ENCODE results near the gene TBC1D5.
A peak's percentile ranks its signal among the peaks of the same experiment; 100 is the strongest.
"Not testable (repeated sequence)": the region's sequence is repeated elsewhere in the genome, so short reads cannot be mapped to it uniquely, and the experiment has no call there.

TBC1D5 gene, protein sequence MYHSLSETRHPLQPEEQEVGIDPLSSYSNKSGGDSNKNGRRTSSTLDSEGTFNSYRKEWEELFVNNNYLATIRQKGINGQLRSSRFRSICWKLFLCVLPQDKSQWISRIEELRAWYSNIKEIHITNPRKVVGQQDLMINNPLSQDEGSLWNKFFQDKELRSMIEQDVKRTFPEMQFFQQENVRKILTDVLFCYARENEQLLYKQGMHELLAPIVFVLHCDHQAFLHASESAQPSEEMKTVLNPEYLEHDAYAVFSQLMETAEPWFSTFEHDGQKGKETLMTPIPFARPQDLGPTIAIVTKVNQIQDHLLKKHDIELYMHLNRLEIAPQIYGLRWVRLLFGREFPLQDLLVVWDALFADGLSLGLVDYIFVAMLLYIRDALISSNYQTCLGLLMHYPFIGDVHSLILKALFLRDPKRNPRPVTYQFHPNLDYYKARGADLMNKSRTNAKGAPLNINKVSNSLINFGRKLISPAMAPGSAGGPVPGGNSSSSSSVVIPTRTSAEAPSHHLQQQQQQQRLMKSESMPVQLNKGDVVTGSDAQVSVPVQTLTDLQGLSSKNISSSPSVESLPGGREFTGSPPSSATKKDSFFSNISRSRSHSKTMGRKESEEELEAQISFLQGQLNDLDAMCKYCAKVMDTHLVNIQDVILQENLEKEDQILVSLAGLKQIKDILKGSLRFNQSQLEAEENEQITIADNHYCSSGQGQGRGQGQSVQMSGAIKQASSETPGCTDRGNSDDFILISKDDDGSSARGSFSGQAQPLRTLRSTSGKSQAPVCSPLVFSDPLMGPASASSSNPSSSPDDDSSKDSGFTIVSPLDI

DNA sequence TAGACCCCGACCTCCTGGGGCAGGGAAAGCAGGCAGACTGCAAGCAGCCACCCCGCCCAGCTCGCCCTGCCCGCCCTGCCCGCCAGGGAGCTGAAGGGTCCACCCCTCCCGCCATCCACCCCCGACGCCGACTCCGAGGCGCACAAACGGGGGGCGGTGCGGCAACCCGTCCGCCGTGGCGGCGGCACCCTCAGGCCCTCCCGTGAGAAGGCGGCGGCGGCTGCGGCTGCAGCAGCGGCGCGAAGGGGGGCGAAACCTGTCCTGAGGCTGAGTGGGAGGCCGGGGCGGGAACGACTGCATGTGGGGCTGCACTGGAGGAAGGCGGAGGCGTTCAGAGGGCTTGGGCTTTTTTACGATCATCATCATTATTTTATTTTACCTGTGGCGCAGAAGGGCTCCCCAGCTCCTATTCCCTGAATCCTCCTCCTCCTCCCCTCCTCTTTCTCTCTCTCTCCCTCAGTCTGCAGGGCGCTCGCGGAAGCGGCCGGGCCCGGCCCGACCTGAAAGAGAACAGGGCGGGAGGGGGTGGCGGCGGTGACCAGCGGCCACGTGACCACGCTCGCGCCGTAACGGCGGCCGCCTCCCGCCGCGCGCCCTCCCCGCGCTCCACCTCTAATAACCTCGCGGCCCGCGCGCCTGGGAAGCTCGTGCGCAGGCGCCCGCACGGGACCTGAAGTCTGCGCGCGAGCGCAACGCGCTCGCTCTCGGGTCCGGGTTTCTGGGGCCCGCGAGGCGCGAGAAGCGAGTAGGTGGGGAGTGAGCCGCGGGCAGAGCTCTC lies at the start of gene TBC1D5:
Gene TBC1D5 (minus strand): TSS at position 530 of the 778 bp plus-strand sequence. CDS start 234,061 bp downstream, outside the sequence.
- peak within 1 kb of the TSS; percentile 49 for H3K4me3 ChIP-seq (ENCODE audit: low read depth, low read length)

DNA sequence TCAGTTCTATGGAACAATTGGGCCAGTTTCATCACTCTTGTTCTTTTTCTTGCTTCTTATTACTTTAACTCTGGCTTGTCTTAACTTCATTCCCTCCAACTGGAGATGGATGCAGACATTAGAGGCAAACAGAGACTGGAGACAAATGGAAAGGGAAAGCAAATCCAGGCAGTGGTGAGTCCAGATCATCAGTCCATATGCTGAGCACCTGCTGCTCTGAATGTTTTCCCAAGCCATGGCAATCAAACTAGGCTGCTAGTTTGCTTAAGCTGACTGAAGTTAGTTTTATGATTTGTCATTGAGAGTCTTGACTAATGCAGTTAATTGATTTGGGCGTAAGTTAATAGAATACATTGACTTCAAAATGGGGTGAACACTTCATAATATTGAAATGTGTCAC lies 41.0 kb upstream of the TBC1D5 start:
- H3K4me3 ChIP-seq (ENCODE audit: low read depth, low read length) = no peak overlapping the region

DNA sequence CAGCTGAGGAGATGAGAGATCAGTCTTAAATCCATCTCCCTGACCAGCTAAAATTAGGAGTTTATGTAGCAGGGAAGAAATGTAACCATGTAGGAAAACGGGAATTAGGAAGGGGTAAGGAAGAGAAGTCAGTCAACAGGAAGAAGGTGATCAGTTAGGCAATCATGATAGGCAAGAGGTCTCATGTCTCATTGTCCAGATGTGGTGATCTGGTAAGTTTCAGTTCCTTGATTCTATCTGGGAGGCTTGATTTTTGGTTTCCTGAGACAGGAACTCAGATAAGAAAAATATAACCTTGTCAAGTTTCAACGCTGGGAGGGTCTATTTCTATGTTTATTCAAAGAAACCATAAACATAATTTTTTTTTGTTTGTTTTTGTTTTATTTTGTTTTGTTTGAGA lies 40.3 kb upstream of the TBC1D5 start:
- no peak overlapping the region for H3K4me3 ChIP-seq (ENCODE audit: low read depth, low read length)

DNA sequence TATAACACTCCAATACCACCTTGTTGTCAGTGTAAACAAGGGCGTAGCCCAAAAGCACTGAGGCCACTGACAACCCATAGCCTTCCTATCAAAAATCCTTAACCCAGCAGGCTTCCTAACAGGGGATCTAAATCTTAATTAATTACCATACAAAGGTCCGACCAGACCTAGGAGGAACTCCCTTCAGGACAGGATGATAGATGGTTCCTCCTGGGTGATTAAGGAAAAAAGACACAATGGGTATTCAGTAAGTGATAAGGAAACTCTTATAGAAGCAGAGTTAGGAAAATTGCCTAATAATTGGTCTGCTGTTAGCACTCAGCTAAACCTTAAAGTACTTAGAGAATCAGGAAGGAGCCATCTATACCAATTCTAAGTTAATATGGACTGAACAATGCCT lies 37.9 kb upstream of the TBC1D5 start:
- not testable (repeated sequence) for H3K4me3 ChIP-seq (ENCODE audit: low read depth, low read length)

DNA sequence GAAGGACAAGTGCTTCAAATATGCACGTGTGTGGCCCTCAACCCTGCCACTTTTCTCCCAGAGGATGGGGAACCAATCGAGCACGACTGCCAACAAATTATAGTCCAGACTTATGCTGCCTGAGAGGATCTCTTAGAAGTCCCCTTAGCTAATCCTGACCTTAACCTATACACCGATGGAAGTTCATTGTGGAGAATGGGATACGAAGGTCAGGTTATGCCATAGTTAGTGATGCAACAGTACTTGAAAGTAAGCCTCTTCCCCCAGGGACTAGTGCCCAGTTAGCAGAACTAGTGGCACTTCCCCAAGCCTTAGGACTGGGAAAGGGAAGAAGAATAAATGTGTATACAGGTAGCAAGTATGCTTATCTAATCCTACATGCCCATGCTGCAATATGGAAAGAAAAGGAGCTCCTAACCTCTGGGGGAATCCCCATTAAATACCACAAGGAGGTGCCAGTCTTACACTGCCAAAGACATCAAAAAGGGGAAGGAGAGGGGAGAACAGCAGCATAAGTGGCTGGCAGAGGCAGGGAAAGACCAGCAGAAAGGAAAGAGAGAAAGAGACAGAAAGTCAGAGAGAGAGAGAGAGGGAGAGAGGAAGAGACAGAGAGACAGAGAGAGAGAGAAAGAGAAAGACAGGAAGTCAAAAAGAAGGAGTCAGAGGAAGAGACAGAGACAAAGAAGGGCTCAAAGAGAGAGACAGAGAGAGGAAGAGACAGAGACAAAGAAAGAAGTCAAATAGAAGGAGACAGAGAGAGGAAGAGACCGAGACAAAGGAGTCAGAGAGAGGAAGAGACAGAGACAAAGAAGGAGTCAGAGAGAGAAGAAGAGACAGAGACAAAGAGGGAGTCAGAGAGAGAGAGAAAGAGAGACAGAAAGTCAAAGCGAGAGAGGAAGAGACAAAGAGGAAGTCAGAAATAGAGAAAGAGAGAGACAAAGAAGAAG lies 37.1 kb upstream of the TBC1D5 start:
- not testable (repeated sequence) for H3K4me3 ChIP-seq (ENCODE audit: low read depth, low read length)

DNA sequence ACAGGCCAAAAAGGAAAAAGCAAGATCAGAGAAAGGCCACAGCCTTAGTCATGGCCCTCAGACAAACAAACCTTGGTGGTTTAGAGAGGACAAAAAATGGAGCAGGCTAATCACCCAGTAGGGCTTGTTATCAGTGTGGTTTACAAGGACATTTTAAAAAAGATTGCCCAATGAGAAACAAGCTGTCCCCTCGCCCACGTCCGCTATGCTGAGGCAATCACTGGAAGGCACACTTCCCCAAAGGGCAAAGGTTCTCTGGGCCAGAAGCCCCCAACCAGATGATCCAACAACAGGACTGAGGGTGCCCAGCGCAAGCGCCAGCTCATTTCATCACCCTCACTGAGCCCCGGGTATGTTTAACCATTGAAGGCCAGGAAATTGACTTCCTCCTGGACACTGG lies 34.9 kb upstream of the TBC1D5 start:
- not testable (repeated sequence) for H3K4me3 ChIP-seq (ENCODE audit: low read depth, low read length)

DNA sequence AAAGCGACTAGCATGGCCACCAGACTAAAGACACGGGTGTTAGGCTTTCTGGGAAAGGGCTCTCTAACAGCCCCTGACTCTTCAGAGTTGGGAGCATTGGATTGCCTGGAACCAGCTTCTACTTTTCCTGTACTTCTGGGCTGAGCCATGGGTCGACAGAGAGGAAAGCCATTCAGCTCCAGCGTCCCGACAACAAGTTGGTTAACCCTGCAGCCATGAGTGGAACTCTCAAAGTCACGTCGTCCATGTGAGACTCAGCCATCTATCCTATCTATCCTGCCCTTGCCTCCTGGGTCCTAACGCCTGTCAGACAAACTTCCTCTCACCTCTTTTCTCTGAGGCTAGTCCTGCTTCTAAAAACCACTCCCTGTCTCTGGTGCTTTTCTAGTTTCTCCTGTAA lies 32.6 kb upstream of the TBC1D5 start:
- no peak overlapping the region for H3K4me3 ChIP-seq (ENCODE audit: low read depth, low read length)

DNA sequence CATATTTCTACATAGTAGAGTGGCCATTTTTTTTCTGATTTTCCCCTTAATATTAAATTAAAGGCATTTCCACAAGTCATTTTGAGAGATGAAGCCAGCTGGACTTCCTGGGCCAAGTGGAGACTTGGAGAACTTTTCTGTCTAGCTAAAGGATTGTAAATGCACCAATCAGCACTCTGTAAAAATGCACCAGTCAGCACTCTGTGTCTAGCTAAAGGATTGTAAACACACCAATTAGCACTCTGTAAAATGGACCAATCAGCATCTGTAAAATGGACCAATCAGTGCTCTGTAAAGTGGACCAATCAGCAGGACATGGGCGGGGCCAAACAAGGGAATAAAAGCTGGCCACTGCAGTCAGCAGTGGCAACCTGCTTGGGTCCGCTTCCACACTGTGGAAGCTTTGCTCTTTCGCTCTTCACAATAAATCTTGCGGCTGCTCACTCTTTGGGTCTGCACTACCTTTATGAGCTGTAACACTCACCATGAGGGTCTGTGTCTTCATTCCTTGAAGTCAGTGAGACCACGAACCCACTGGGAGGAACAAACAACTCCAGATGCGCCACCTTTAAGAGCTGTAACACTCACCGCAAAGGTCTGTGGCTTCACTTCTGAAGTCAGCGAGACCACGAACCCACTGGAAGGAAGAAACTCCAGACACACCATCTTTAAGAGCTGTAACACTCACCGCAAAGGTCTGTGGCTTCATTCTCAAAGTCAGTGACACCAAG lies 31.9 kb upstream of the TBC1D5 start:
- not testable (repeated sequence) for H3K4me3 ChIP-seq (ENCODE audit: low read depth, low read length)

DNA sequence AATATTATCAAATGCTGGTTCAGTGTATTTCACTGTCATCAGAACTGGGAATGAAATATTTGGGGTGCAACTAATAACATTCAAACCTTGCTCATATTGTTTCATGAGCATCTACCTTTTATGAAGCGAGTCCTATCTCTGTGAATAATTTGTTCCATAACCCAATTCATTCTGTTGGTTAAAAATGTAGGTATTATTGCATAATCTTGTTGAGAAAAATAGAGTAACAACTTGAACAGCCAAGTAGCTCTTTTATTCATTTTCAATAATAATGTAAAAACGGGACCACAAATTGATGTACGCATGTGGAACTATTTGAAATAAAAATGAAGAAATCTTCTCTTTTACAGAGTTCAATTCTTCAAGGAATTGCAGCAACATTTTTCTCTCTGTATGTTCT lies 30.1 kb upstream of the TBC1D5 start:
- no peak overlapping the region for H3K4me3 ChIP-seq (ENCODE audit: low read depth, low read length)

DNA sequence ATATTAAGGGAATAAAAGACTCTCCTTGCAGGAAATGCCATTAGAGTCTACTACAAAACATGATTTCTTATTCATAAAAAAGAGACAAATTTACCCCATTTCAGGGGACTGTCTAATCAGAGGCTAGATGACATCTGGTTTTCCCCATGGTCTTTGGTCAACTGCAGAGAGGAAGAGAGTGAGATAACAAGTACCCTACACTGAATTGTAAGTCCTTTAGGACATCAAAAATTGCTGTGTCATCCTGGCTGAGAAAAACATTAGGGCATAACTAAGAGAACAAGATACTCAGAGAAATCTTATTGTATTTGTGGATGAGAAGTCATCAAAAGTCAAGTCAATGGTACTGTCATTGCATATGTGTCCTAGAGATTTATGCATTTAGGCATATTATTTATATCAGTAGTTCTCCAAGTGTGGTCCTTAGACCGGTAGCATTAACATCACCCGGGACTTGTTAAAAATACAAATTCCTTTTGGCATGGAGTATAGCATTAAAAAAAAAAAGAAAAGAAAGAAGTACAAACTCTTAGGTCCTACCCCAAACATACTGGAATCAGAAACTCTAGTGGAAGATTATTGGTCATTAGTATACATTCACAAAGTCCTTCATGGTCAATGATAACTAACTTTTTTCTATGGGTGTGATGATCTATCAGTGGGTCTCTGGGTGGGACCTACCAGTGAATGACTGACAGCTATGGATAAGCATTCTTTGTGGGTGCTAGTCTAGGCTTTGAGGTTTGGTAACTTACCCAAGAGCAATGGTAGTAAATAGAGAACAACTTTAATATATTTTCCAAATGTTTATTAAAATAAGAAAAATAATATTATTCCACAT lies 29.0 kb upstream of the TBC1D5 start:
- H3K4me3 ChIP-seq (ENCODE audit: low read depth, low read length) = no peak overlapping the region

DNA sequence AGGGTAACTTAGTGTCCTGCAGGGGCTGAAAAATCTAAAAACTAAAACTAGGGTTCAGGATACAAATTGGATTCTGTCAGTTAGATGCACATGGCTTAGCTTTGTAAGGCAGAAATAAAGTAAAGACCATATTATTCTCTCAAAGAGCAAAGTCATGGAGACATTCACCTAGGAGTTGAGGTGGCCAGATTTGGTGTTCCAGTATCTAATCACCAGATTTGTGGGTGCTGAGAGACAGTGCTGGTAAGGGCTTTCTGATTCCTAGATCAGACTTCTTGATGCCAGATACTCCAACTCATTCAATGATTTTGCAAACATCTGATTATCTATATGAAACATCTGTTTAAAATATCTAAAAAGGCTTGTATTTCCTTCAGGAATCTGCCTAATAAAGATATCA lies 28.3 kb upstream of the TBC1D5 start:
- H3K4me3 ChIP-seq (ENCODE audit: low read depth, low read length) = no peak overlapping the region

DNA sequence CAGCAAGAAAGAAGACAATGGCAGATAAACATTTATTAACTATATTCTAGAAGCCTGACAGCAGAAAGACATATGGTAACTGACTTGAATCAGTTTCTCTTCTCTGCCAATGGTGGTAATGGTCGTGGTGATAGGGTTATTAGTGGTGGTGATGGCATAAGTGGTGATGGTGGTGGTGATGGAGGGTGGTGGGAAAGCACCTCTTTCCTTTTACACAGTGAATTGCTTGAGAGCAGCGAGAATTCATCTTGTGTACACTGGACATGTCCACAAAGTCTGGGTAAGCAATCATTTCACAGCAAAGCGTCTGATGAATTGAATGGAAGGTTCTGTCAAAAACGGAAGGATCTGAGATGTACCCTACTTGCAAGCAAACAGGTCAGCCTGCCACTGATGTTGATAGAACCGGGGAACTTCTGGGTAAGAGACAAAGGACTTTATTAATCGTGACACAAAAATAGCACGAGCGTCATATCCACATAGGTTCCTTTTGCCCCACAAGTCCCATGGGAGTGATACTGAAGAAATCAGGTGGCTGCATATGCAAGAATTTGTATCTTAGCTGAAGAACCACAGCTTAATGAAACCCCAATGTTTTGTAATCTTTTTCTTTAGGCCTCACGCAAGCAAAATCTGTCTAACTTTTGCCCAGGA lies 23.5 kb upstream of the TBC1D5 start:
- H3K4me3 ChIP-seq (ENCODE audit: low read depth, low read length) = no peak overlapping the region

DNA sequence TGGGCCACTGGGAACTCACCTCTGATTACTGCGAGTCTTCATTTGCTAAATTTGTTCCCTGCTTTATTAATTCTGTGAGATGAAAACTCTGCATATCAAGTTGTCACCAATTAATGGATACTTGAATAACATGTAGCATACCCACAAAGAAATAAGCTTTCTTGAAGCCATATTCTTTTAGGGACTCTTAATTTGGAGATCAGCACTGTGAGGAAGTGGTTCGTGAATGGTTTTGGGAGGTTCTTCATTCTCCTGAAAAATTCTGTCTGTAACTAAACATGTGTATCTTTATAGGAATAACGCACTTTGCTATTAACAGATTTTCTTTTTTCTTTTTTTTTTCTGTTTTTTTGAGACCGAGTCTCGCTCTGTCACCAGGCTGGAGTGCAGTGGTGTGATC lies 19.1 kb upstream of the TBC1D5 start:
- no peak overlapping the region for H3K4me3 ChIP-seq (ENCODE audit: low read depth, low read length)

DNA sequence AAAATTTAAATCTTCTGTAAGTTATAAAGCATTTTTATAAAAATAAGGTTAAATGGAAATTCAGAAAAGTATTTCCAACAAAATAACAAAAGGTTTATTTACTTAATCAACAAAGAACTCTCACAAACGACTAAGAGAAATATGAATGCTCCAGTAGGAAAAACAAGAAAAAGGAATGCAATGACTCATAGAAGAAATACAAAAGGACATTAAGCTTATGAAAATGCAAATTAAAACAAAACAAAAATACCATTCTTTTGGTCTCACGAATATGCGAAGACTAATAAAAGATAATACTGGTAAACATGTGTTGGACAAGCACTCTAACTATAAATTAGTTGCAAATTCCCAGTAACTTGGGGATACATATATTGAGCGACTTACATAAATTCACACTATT lies 17.5 kb upstream of the TBC1D5 start:
- no peak overlapping the region for H3K4me3 ChIP-seq (ENCODE audit: low read depth, low read length)

DNA sequence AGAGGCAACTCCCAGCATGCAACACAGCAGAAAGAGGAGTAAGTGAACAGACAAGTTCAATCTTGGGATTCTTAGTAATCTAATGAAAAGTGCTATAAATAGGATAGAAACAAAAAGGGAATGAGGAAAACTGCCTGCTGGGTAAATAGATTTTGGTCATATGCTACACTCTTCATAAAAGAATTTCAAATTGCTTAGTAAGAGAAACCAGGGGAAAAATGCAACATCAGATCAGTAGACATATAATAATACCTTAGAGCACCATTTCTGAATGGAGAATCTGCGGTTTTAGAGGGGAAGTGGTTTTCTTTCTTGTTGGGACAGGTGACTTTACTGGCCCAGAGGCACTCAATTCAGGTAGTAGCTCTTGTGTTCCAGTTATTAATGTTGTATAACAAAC lies 13.4 kb upstream of the TBC1D5 start:
- H3K4me3 ChIP-seq (ENCODE audit: low read depth, low read length) = no peak overlapping the region

DNA sequence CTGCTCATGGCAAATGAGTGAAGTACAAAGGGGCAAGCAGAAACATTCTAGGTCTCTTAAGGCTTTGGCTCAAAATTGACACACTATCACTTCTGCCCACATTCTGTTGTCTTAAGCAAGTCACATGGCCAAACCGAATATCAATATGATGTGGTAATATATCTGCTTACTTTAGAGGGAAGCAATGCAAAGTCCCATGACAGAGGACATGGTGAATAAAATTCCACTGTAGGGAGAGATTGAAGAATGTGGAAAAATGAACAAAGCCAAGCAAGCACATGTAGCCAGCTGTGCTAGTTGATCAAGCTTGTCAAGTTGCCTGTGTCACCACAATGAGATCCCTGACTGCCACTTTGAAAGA lies 11.2 kb upstream of the TBC1D5 start:
- no peak overlapping the region for H3K4me3 ChIP-seq (ENCODE audit: low read depth, low read length)

DNA sequence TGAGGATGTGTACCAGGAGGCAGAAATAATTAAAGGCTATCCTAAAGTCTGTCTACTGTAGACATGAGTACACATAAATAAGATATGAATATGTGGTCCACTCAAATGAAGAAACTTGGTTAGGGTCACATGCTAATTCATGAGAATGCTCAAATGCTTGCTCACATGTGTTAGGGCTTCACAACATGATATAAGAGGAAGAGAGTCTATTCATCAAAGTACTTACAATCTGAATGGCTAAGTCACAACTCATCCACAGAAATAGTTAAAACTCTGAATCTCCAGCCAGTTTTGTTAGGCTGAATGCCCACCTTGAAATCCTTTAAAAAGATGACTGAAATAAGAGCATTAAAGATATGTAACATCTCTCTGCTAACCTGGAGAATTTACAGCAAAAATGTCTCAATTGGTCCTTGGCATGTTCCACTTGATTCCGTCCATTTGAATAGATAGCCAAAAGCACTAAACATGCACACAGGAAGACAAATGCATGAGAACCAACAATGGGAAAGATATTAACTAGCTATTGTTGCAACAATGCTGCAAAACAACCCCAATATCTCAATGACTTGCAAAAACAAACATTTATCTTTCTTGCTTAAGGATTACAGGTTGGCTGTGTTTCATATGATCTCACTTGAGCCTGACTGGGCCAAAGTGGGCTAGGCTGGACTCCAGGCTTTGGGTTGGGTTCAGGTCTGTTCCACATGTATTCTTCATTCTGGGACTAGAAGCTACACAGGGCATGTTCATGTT lies 10.6 kb upstream of the TBC1D5 start:
- no peak overlapping the region for H3K4me3 ChIP-seq (ENCODE audit: low read depth, low read length)

DNA sequence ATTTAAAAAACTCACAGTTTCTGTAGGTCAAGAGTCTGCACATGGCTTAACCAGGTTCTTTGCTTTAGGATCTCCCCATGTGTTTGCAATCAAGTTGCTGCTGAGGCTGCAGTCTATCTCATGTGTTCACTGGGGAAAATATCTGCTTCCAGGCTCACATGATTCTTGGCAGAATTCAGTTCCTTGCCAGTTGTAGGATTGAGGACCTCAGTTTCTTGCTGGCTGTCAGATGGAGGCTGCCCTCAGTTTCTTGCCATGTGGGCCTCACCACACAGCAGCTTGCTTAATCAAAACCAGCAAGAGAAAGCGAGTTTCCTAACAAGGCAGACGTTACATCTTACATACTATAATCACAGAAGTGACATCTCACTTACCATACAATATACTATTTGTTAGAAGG lies 10.0 kb upstream of the TBC1D5 start:
- H3K4me3 ChIP-seq (ENCODE audit: low read depth, low read length) = no peak overlapping the region
